Left lung (tissue), 10 donors: Measurements from ENCODE around the gene TMEM131. TPM values are rescaled to one million over a fixed set of nuclear protein-coding genes. Genes with fewer than 3 reads are reported as not detected.

Source experiments
- ATAC-seq: fragments of 200-7000 bp; cut with Tn5 transposase; one replicate; pipeline ENCODE4 v1.9.1; 2020; ENCODE audit warnings: moderate library complexity
- DNase-seq, 4 donors: peaks; one replicate each; pipeline ENCODE4 v3.0.0-alpha.2; 2013 to 2020
- H3K27ac ChIP-seq, 2 donors: fragments of 200-600 bp; sonication (generic) in 1 of 2; one replicate each; pipeline versions ENCODE4 v1.5.0 to v1.8.0; 2020 to 2021
- H3K27me3 ChIP-seq, 2 donors: fragments of 200-600 bp; sonication (generic) in 1 of 2; one replicate each; pipeline versions ENCODE4 v1.5.0 to v1.8.0; 2020 to 2021
- H3K36me3 ChIP-seq, 2 donors: fragments of 200-600 bp; sonication (generic) in 1 of 2; one replicate each; pipeline versions ENCODE4 v1.5.0 to v1.8.0; 2020 to 2021
- H3K4me1 ChIP-seq, 2 donors: fragments of 200-600 bp; one replicate each; pipeline ENCODE4 v1.8.0; 2021
- H3K4me3 ChIP-seq, 2 donors: fragments of 200-600 bp; sonication (generic) in 1 of 2; one replicate each; pipeline versions ENCODE4 v1.5.0 to v1.8.0; 2020 to 2021; ENCODE audit warnings: mild to moderate bottlenecking in 1 of 2
- H3K9me3 ChIP-seq, 2 donors: fragments of 200-600 bp; sonication (generic) in 1 of 2; one replicate each; pipeline versions ENCODE4 v1.5.0 to v1.8.0; 2020 to 2021
- intact Hi-C, 2 donors: fragments of 100-400 bp; cut with DNase I; formaldehyde crosslinking; loops; one replicate each; pipeline versions ENCODE4 v1.11.2 to v1.14.2; 2022
- polyA plus RNA-seq, 6 donors: library from polyadenylated mRNA; unstranded; fragments of 120-200 nt; gene quantifications; one replicate each; pipeline ENCODE4 v1.2.1, GENCODE V29; 2013; ENCODE audit not compliant: insufficient read length in 6 of 6
- total RNA-seq, 2 donors: library from RNA; stranded (reverse); fragmentation: NEBNext Ultra II Directional; extraction: Animal tissue kit (Norgen Biotek cat#: 25700); gene quantifications; one replicate each; pipeline ENCODE4 v1.2.1, GENCODE V29; 2021
- TF ChIP-seq, protein P1 (sequence below), 2 donors: fragments of 200-600 bp; sonication (generic) in 1 of 2; IDR thresholded peaks; one replicate each; pipeline versions ENCODE4 v1.5.0 to v1.8.0; 2021; ENCODE audit warnings: antibody characterized with exemption in 2 of 2
- donor health status: DM: no; HTN: yes; CAD: no.
- donor health status: DM: no; HTN: no; CAD: no.

The TMEM131 gene
- total and polyA plus RNA-seq, 8 donors = 43.9 to 52.0 (median 47.8) TPM

DNA sequence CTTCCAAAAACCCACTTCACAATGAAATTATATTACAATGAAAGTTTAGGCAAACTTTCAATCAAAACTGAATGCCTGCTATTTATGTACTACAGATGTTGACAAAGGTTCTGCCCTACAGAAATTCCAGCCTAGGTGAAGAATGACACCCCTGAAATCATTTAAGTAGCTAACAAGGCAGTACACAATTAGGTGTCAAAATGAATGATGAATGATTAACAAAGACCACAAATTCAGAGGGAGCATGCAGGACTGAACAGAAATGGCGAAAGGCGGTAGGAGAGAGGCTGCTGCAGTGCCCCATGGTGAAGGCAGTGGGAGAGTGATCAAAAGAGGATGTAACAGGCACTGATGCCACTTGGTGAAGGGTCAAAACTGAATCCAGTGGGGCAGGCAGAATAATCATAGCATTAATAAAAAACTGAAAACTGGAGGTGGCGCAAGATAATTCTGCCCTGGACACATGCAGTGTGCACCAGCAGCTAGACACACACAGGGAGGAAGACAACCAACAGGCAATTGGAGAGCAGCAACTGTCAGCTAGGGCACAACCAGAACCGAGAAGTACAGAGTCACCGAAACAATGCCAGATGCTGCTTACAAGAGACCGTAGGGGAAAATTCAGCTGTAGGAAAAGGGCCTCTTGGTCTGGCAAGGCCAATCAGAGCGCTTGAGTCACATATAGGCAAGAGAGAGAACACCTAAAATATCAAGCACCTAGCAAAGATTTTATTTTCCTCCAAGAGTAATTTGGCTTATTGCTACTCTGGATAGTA, 4.5 kb downstream of the TMEM131 start:
- peaks cover 0 to 6% of the 10 kb centered on the region in 2 donors for H3K9me3 ChIP-seq
- ATAC-seq (no peak), DNase-seq (no peak)
- TF ChIP-seq, protein P1, sequence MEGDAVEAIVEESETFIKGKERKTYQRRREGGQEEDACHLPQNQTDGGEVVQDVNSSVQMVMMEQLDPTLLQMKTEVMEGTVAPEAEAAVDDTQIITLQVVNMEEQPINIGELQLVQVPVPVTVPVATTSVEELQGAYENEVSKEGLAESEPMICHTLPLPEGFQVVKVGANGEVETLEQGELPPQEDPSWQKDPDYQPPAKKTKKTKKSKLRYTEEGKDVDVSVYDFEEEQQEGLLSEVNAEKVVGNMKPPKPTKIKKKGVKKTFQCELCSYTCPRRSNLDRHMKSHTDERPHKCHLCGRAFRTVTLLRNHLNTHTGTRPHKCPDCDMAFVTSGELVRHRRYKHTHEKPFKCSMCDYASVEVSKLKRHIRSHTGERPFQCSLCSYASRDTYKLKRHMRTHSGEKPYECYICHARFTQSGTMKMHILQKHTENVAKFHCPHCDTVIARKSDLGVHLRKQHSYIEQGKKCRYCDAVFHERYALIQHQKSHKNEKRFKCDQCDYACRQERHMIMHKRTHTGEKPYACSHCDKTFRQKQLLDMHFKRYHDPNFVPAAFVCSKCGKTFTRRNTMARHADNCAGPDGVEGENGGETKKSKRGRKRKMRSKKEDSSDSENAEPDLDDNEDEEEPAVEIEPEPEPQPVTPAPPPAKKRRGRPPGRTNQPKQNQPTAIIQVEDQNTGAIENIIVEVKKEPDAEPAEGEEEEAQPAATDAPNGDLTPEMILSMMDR (IDR thresholded peaks at IDR 0.05) = no peak
- no peaks in the 10 kb centered on the region for H3K36me3 ChIP-seq
- no peaks in the 10 kb centered on the region for H3K27me3 ChIP-seq
- H3K27ac ChIP-seq = no peak overlapping the region
- intact Hi-C loops = no loop called here
- H3K4me3 ChIP-seq = no peak overlapping the region
- peaks cover 15 to 61% of the 10 kb centered on the region in 2 donors for H3K4me1 ChIP-seq

DNA sequence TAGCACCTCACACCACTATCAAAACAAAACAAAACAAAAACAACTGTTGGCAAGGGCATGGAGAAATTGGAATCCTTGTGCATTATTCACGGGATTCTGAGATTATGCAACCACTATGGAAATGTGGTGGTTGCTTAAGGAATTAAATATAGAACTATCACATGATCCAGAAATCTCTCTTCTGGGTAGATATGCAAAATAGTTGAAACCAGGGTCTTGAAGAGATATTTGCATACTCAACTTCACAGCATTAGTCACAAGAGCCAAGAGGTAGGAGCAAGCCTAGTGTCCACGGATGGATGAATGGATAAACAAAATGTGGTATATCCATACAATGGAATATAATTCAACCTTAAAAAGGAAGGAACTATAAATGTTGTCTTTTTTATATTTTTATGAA, 7.0 kb downstream of the TMEM131 start:
- peaks cover 12 to 54% of the 10 kb centered on the region in 2 donors for H3K4me1 ChIP-seq
- H3K9me3 ChIP-seq = peaks cover 0 to 6% of the 10 kb centered on the region in 2 donors
- intact Hi-C loops = no loop called here
- DNase-seq (no peak), ATAC-seq (no peak)
- no peak overlapping the region for H3K27ac ChIP-seq
- TF ChIP-seq, protein P1 (IDR thresholded peaks at IDR 0.05) = no peak
- H3K4me3 ChIP-seq = no peak overlapping the region
- H3K27me3 ChIP-seq = no peaks in the 10 kb centered on the region
- no peaks in the 10 kb centered on the region for H3K36me3 ChIP-seq

DNA sequence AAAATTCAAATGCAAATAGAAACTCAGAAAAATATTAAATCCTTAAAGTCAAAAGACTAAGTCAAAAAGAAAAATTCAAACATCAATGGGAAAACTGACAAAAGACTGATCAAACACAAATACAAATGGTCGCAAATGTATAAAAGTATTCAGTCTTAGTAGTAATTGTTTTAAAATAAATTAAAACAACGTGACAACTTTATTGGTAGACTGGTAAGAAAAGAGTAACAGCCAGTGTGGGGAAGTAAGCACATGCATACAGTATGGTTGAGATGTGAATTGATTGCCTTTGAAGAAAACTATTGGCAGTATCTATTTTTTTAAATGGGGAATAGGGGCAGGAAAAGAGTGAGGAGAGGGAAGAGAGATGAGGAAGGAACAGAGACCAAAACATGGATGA, 9.8 kb downstream of the TMEM131 start:
- intact Hi-C loops = no loop called here
- Histone ChIP-seq H3K4me1 (peaks cover 0 to 32% of the 10 kb centered on the region in 2 donors), H3K4me3 (no peak overlapping the region), H3K9me3 (peaks cover 0 to 6% of the 10 kb centered on the region in 2 donors), H3K36me3 (no peaks in the 10 kb centered on the region), H3K27me3 (no peaks in the 10 kb centered on the region), H3K27ac (no peak overlapping the region)
- DNase-seq (no peak), ATAC-seq (no peak)
- TF ChIP-seq, protein P1 (IDR thresholded peaks at IDR 0.05) = no peak

DNA sequence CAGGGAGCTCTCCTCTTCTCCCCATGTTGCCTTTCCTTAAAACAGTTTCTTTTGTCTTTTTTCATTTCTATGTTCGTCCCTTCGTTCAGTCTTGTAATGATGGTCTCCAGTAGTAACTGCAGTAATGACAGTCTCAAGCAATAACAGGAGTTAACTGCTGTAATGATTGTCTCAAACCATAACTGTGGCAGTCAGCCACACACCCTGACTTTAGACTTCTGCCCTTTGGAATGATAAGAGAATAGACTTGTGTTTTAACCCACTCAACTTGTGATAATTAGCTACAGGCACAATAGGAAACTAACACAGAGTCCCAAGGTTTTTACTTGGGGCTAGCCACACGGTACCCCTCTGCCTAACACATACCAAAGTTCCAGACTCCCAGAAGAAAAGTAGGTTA, 12.1 kb downstream of the TMEM131 start:
- Histone ChIP-seq H3K4me1 (peaks cover 0 to 18% of the 10 kb centered on the region in 2 donors), H3K27me3 (no peaks in the 10 kb centered on the region), H3K36me3 (no peaks in the 10 kb centered on the region), H3K27ac (no peak overlapping the region), H3K9me3 (peaks cover 0 to 15% of the 10 kb centered on the region in 2 donors), H3K4me3 (no peak overlapping the region)
- ATAC-seq = no peak
- intact Hi-C loops = no loop called here
- TF ChIP-seq, protein P1 (IDR thresholded peaks at IDR 0.05) = no peak
- no peak for DNase-seq

DNA sequence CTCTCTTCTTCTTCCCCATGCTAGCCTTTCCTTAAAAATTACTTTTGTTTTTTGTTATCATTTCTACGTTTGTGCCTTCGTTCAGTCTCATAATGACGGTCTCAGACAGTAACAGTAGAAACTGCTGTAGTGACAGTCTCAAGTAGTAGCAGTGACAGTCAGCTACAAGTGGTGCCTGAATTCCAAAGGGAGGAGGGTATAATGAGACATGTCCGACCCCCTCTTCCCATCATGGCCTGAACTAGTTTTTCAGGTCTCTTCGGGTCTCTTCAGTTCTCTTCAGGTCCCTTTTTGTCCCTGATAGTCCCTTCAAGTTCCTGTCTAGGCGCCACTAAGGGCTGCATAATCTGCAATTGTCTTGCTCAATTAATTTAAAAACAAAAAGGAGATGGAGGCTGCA, 12.6 kb downstream of the TMEM131 start:
- no peak overlapping the region for H3K4me3 ChIP-seq
- intact Hi-C loops = no loop called here
- ATAC-seq (no peak), DNase-seq (no peak)
- H3K27ac ChIP-seq = no peak overlapping the region
- peaks cover 0 to 18% of the 10 kb centered on the region in 2 donors for H3K4me1 ChIP-seq
- no peaks in the 10 kb centered on the region for H3K36me3 ChIP-seq
- TF ChIP-seq, protein P1 (IDR thresholded peaks at IDR 0.05) = no peak
- peaks cover 0 to 18% of the 10 kb centered on the region in 2 donors for H3K9me3 ChIP-seq
- H3K27me3 ChIP-seq = no peaks in the 10 kb centered on the region
